HCT116 (cell line): ENCODE results near the gene MEG3.

Experiments used
- ATF3 ChIP-seq: IDR thresholded peaks from 2 replicates; pipeline ENCODE4 v1.6.1; 2012
- CTCF ChIP-seq, 3 experiments: fragments of 200-600 bp in 1 of 3; sonication (generic) in 1 of 3; IDR thresholded peaks in 2 of 3; conservative IDR thresholded peaks in 1 of 3; 2 replicates each; pipeline ENCODE4 v1.5.1; 2012 to 2017; ENCODE audit warnings: low read depth in 2 of 3, low read length in 2 of 3, antibody characterized with exemption in 1 of 3, borderline replicate concordance in 1 of 3, control low read depth in 1 of 3, mild to moderate bottlenecking in 1 of 3, mixed read lengths in 1 of 3, mixed run types in 1 of 3, moderate library complexity in 1 of 3; ENCODE audit not compliant: insufficient read depth in 1 of 3
- EZH2phosphoT487 ChIP-seq: fragments of 200-600 bp; IDR thresholded peaks from 2 replicates; pipeline ENCODE4 v1.6.1; 2018; ENCODE audit warnings: antibody characterized with exemption, borderline replicate concordance
- POLR2A ChIP-seq: IDR thresholded peaks from 2 replicates; pipeline ENCODE4 v1.7.0; 2011; ENCODE audit warnings: borderline replicate concordance; ENCODE audit not compliant: insufficient read depth, insufficient read length; ENCODE audit errors: extremely low read depth
- REST ChIP-seq: IDR thresholded peaks from 2 replicates; pipeline ENCODE4 v1.6.1; 2012; ENCODE audit warnings: low read depth
- SIN3A ChIP-seq: IDR thresholded peaks from 2 replicates; pipeline ENCODE4 v1.6.1; 2012; ENCODE audit warnings: low read depth
- ZNF274 ChIP-seq: fragments of 200-500 bp; sonication (Bioruptor generic); IDR thresholded peaks from 2 replicates; pipeline ENCODE4 v1.6.1; 2014; ENCODE audit warnings: mild to moderate bottlenecking, low read depth, low read length, inconsistent platforms

GRCh38 chr14:100862277-100862676 lies 36.4 kb downstream of the MEG3 start:
- TF ChIP-seq CTCF (IDR thresholded peaks at IDR 0.05 in 2 of 3, conservative IDR thresholded peaks at IDR 0.05 in 1 of 3; ENCODE audit: borderline replicate concordance in 1 of 3, insufficient read depth in 1 of 3, low read depth in 2 of 3, low read length in 2 of 3) (no peak), POLR2A (no peak), REST (no peak), ZNF274 (no peak), EZH2phosphoT487 (no peak), ATF3 (no peak), SIN3A (no peak)
